T-helper 2 cell treated with Interferon-gamma antibody and Interleukin-4, amounts not matched to agents 5 μg/mL and 100 μg/mL, for 36 hours (primary cell): ENCODE results near the gene PBX3.

Experiments used
- DNase-seq: peaks from one replicate; pipeline ENCODE4 v3.0.0; 2021; ENCODE audit warnings: low spot score
- H3K27ac Mint-ChIP-seq: one replicate; pipeline ENCODE4 v1.8.0; 2021; ENCODE audit warnings: mild to moderate bottlenecking, mixed read lengths
- H3K27me3 Mint-ChIP-seq: one replicate; pipeline ENCODE4 v1.8.0; 2021; ENCODE audit warnings: low read depth, mixed read lengths
- H3K36me3 Mint-ChIP-seq: one replicate; pipeline ENCODE4 v1.8.0; 2021; ENCODE audit warnings: low read depth, mixed read lengths
- H3K4me1 Mint-ChIP-seq: one replicate; pipeline ENCODE4 v1.8.0; 2021; ENCODE audit warnings: low read depth, mixed read lengths
- H3K4me3 Mint-ChIP-seq: one replicate; pipeline ENCODE4 v1.8.0; 2022; ENCODE audit warnings: mild to moderate bottlenecking, moderate library complexity, mixed read lengths
- H3K9me3 Mint-ChIP-seq: one replicate; pipeline ENCODE4 v1.8.0; 2021; ENCODE audit warnings: mixed read lengths

The PBX3 gene

GRCh38 chr9:125908966-125909365 is 161.8 kb downstream of the PBX3 start:
- no peaks in the 10 kb centered on the region for H3K36me3 Mint-ChIP-seq
- peaks cover 13% of the 10 kb centered on the region for H3K27me3 Mint-ChIP-seq
- DNase-seq, result no peak
- H3K4me1 Mint-ChIP-seq, result peaks cover 3% of the 10 kb centered on the region
- no peak overlapping the region for H3K27ac Mint-ChIP-seq
- H3K9me3 Mint-ChIP-seq, result no peaks in the 10 kb centered on the region
- no peak overlapping the region for H3K4me3 Mint-ChIP-seq

GRCh38 chr9:125909459-125909858 is 162.3 kb downstream of the PBX3 start:
- DNase-seq, result no peak
- Mint-ChIP-seq H3K36me3 (no peaks in the 10 kb centered on the region), H3K27me3 (peaks cover 10% of the 10 kb centered on the region), H3K4me1 (peaks cover 3% of the 10 kb centered on the region), H3K27ac (no peak overlapping the region), H3K4me3 (no peak overlapping the region), H3K9me3 (no peaks in the 10 kb centered on the region)

GRCh38 chr9:125910286-125910685 is 163.1 kb downstream of the PBX3 start:
- Mint-ChIP-seq H3K27ac (no peak overlapping the region), H3K36me3 (no peaks in the 10 kb centered on the region), H3K9me3 (no peaks in the 10 kb centered on the region), H3K27me3 (peaks cover 6% of the 10 kb centered on the region), H3K4me1 (peaks cover 3% of the 10 kb centered on the region), H3K4me3 (no peak overlapping the region)
- DNase-seq, result no peak

- Mint-ChIP-seq H3K36me3 (no peaks in the 10 kb centered on the region), H3K4me1 (no peaks in the 10 kb centered on the region), H3K4me3 (no peak overlapping the region), H3K27me3 (peaks cover 4% of the 10 kb centered on the region), H3K27ac (no peak overlapping the region), H3K9me3 (no peaks in the 10 kb centered on the region)
- DNase-seq, result no peak
Observed at GRCh38 chr9:125911861-125912644, 164.9 kb downstream of the PBX3 start.

GRCh38 chr9:125912667-125913066 is 165.5 kb downstream of the PBX3 start:
- H3K36me3 Mint-ChIP-seq, result peaks cover 1% of the 10 kb centered on the region
- H3K27ac Mint-ChIP-seq, result no peak overlapping the region
- no peaks in the 10 kb centered on the region for H3K9me3 Mint-ChIP-seq
- no peaks in the 10 kb centered on the region for H3K4me1 Mint-ChIP-seq
- no peak overlapping the region for H3K4me3 Mint-ChIP-seq
- H3K27me3 Mint-ChIP-seq, result peaks cover 1% of the 10 kb centered on the region
- no peak for DNase-seq

GRCh38 chr9:125913551-125913950 is 166.4 kb downstream of the PBX3 start:
- Mint-ChIP-seq H3K36me3 (peaks cover 1% of the 10 kb centered on the region), H3K4me1 (no peaks in the 10 kb centered on the region), H3K27me3 (no peaks in the 10 kb centered on the region), H3K9me3 (no peaks in the 10 kb centered on the region), H3K27ac (no peak overlapping the region), H3K4me3 (no peak overlapping the region)
- DNase-seq, result no peak

- Mint-ChIP-seq H3K27ac (no peak overlapping the region), H3K4me3 (no peak overlapping the region), H3K9me3 (no peaks in the 10 kb centered on the region), H3K36me3 (peaks cover 1% of the 10 kb centered on the region), H3K4me1 (no peaks in the 10 kb centered on the region), H3K27me3 (no peaks in the 10 kb centered on the region)
- DNase-seq, result no peak
Observed at GRCh38 chr9:125914411-125914810, 167.2 kb downstream of the PBX3 start.

- H3K4me1 Mint-ChIP-seq, result no peaks in the 10 kb centered on the region
- H3K9me3 Mint-ChIP-seq, result no peaks in the 10 kb centered on the region
- no peak for DNase-seq
- no peaks in the 10 kb centered on the region for H3K27me3 Mint-ChIP-seq
- H3K27ac Mint-ChIP-seq, result no peak overlapping the region
- H3K36me3 Mint-ChIP-seq, result peaks cover 1% of the 10 kb centered on the region
- no peak overlapping the region for H3K4me3 Mint-ChIP-seq
Observed at GRCh38 chr9:125915606-125916005, 168.4 kb downstream of the PBX3 start.

- DNase-seq, result no peak
- Mint-ChIP-seq H3K9me3 (no peaks in the 10 kb centered on the region), H3K36me3 (peaks cover 1% of the 10 kb centered on the region), H3K27me3 (no peaks in the 10 kb centered on the region), H3K4me1 (no peaks in the 10 kb centered on the region), H3K4me3 (no peak overlapping the region), H3K27ac (no peak overlapping the region)
Observed at GRCh38 chr9:125919565-125919964, 172.4 kb downstream of the PBX3 start.

- Mint-ChIP-seq H3K4me1 (no peaks in the 10 kb centered on the region), H3K9me3 (no peaks in the 10 kb centered on the region), H3K4me3 (no peak overlapping the region), H3K27ac (no peak overlapping the region), H3K27me3 (no peaks in the 10 kb centered on the region), H3K36me3 (peaks cover 1% of the 10 kb centered on the region)
- DNase-seq, result no peak
Observed at GRCh38 chr9:125920402-125920801, 173.2 kb downstream of the PBX3 start.

- Mint-ChIP-seq H3K27ac (no peak overlapping the region), H3K9me3 (no peaks in the 10 kb centered on the region), H3K27me3 (no peaks in the 10 kb centered on the region), H3K36me3 (no peaks in the 10 kb centered on the region), H3K4me3 (no peak overlapping the region), H3K4me1 (no peaks in the 10 kb centered on the region)
- DNase-seq, result no peak
Observed at GRCh38 chr9:125922854-125923253, 175.7 kb downstream of the PBX3 start.

GRCh38 chr9:125924351-125924750 is 177.2 kb downstream of the PBX3 start:
- Mint-ChIP-seq H3K4me3 (no peak overlapping the region), H3K27me3 (no peaks in the 10 kb centered on the region), H3K27ac (no peak overlapping the region), H3K36me3 (no peaks in the 10 kb centered on the region), H3K4me1 (no peaks in the 10 kb centered on the region), H3K9me3 (no peaks in the 10 kb centered on the region)
- DNase-seq, result no peak

- no peak for DNase-seq
- Mint-ChIP-seq H3K9me3 (no peaks in the 10 kb centered on the region), H3K27me3 (no peaks in the 10 kb centered on the region), H3K4me3 (no peak overlapping the region), H3K4me1 (no peaks in the 10 kb centered on the region), H3K36me3 (no peaks in the 10 kb centered on the region), H3K27ac (no peak overlapping the region)
Observed at GRCh38 chr9:125926936-125927335, 179.8 kb downstream of the PBX3 start.

GRCh38 chr9:125929846-125930245 is 182.7 kb downstream of the PBX3 start:
- H3K4me3 Mint-ChIP-seq, result no peak overlapping the region
- DNase-seq, result no peak
- H3K36me3 Mint-ChIP-seq, result no peaks in the 10 kb centered on the region
- no peaks in the 10 kb centered on the region for H3K27me3 Mint-ChIP-seq
- H3K4me1 Mint-ChIP-seq, result no peaks in the 10 kb centered on the region
- H3K27ac Mint-ChIP-seq, result no peak overlapping the region
- no peaks in the 10 kb centered on the region for H3K9me3 Mint-ChIP-seq

- H3K4me1 Mint-ChIP-seq, result no peaks in the 10 kb centered on the region
- no peaks in the 10 kb centered on the region for H3K36me3 Mint-ChIP-seq
Observed at GRCh38 chr9:125931211-125931610, 184.0 kb downstream of the PBX3 start.

More at GRCh38 chr9:125931211-125931610, 184.0 kb downstream of the PBX3 start:
- DNase-seq, result no peak
- Mint-ChIP-seq H3K27me3 (no peaks in the 10 kb centered on the region), H3K9me3 (no peaks in the 10 kb centered on the region), H3K4me3 (no peak overlapping the region), H3K27ac (no peak overlapping the region)
